Breast epithelium (tissue), 4 donors: ENCODE data around the gene ADGRV1. TPM values are rescaled to one million over a fixed set of nuclear protein-coding genes. Genes with fewer than 3 reads are reported as not detected.

Source experiments
- DNase-seq, 2 donors: peaks; one replicate each; pipeline ENCODE4 v3.0.0-alpha.2; 2019; ENCODE audit warnings: low spot score in 2 of 2
- H3K27ac ChIP-seq, 2 donors: fragments of 200-600 bp; sonication (generic) in 1 of 2; one replicate each; pipeline ENCODE4 v1.5.1; 2016 to 2019; ENCODE audit warnings: mild to moderate bottlenecking in 1 of 2
- H3K27me3 ChIP-seq, 2 donors: fragments of 200-600 bp; sonication (generic) in 1 of 2; one replicate each; pipeline versions ENCODE4 v1.5.1 to v1.6.0; 2017 to 2019; ENCODE audit warnings: control low read depth in 1 of 2, mild to moderate bottlenecking in 1 of 2
- H3K36me3 ChIP-seq: fragments of 200-600 bp; one replicate; pipeline ENCODE4 v1.5.1; 2019
- H3K4me1 ChIP-seq, 2 donors: fragments of 200-600 bp; sonication (generic); one replicate each; pipeline ENCODE4 v1.5.1; 2016 to 2019; ENCODE audit warnings: control low read depth in 1 of 2
- H3K4me3 ChIP-seq, 3 donors: fragments of 200-600 bp; sonication (generic); 1 replicate in 2 of 3; 2 replicates in 1 of 3; pipeline ENCODE4 v1.5.1; 2016 to 2019; ENCODE audit warnings: mild to moderate bottlenecking in 3 of 3, moderate library complexity in 2 of 3
- H3K9me3 ChIP-seq, 2 donors: fragments of 200-600 bp; sonication (generic) in 1 of 2; one replicate each; pipeline ENCODE4 v1.5.1; 2016 to 2019; ENCODE audit warnings: control low read depth in 1 of 2
- CTCF ChIP-seq, 3 donors: fragments of 450-650 bp; IDR thresholded peaks; one replicate each; pipeline ENCODE4 v1.5.1; 2016 to 2017; ENCODE audit warnings: antibody characterized with exemption in 3 of 3, mild to moderate bottlenecking in 3 of 3, moderate library complexity in 3 of 3
- POLR2A ChIP-seq: fragments of 450-650 bp; IDR thresholded peaks from one replicate; pipeline ENCODE4 v1.6.1; 2016; ENCODE audit warnings: antibody characterized with exemption, mild to moderate bottlenecking, moderate library complexity
- POLR2AphosphoS5 ChIP-seq, 3 donors: sonication (generic); formaldehyde crosslinking; IDR thresholded peaks; one replicate each; pipeline ENCODE4 v1.6.1; 2017; ENCODE audit warnings: antibody characterized with exemption in 3 of 3
- intact Hi-C: fragments of 100-400 bp; cut with DNase I; formaldehyde crosslinking; loops from one replicate; pipeline ENCODE4 v1.15.1; 2023; ENCODE audit warnings: low total_unique reads
- total RNA-seq, 3 donors: library from RNA; depleted of rRNA; stranded (reverse); fragments of >200 nt; gene quantifications; one replicate each; pipeline ENCODE4 v1.1.0, GENCODE V29; 2016

The ADGRV1 gene
- total RNA-seq, 3 donors from 2014 or later: 0.32 to 85.2 (median 55.3) TPM

DNA sequence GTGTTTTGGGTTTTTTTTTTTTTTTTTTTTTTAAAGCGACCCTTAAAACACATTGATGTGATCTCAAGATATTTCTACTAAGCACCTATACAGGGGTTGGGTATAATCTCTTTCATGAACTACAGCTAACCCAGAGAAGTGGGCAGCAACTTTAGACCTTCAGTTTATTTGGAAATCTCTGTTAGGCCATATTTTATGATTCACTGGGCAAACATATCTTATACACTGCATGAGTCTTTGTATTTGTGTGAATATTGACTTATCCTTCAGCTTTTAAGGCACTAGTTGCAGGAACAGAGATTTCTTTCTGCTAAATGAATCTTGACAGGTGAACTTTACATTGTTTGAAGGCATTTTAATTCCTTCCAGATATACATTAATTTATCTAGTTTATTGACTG, 630.2 kb downstream of the ADGRV1 start:
- no peak for DNase-seq
- intact Hi-C loops: no loop called here
- no peaks in the 10 kb centered on the region for H3K27me3 ChIP-seq
- H3K4me1 ChIP-seq: peaks cover 0 to 3% of the 10 kb centered on the region in 2 donors
- H3K27ac ChIP-seq: no peak overlapping the region
- TF ChIP-seq CTCF (IDR thresholded peaks at IDR 0.05) (no peak), POLR2A (no peak)
- H3K36me3 ChIP-seq: no peaks in the 10 kb centered on the region
- no peaks in the 10 kb centered on the region for H3K9me3 ChIP-seq
- no peak overlapping the region for H3K4me3 ChIP-seq

DNA sequence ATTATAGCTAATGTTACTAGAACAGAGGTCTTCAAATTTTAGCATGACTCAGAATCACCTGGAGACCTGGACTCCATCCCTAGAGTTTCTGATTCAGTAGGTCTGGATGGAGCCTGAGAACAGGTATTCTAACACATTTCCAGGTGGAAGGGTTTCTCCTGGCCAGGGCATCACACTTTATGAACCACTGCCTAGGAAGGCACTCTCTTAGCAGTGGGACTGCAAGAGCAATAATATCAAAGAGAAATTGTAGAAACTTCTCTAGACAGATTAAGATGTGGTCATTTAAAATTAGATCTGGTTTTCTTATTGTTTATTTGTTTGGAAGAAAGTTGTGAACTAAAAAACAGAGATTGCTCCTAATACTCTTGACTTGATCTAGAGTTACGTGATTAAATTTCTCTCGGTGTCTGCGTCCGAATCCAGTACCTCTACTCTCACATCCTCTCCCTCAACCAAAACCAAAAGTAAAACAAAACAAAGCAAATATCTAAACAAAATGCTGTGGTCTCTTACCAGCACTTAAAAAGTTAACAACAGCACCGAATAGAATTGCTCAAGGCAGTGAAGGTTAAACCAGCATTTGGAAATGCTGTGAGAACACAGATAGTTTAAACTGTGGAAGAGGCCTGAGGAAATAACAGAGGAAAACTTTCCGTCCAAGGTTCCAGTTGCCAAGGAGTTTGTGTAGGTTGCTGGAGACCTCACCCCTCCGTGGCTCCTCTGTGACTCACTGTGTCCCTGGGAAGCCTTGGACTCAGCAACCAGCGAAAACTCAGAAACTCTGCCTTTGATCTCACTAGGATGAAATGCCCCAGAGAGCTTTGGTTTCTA, 631.1 kb downstream of the ADGRV1 start:
- peak overlapping the region in 2 of 3 donors; percentile 22 to 48 for H3K4me3 ChIP-seq
- intact Hi-C loops: no loop called here
- no peaks in the 10 kb centered on the region for H3K27me3 ChIP-seq
- H3K36me3 ChIP-seq: no peaks in the 10 kb centered on the region
- H3K9me3 ChIP-seq: no peaks in the 10 kb centered on the region
- peaks cover 0 to 3% of the 10 kb centered on the region in 2 donors for H3K4me1 ChIP-seq
- peak overlapping the region; percentile 80 to 87 for H3K27ac ChIP-seq
- DNase-seq: peak in 1 of 2 donors; percentile 38
- TF ChIP-seq POLR2A: no peak
- TF ChIP-seq POLR2AphosphoS5 (IDR thresholded peaks at IDR 0.05): peak in 1 of 3 donors; percentile 30
- TF ChIP-seq CTCF (IDR thresholded peaks at IDR 0.05): no peak

- TF ChIP-seq POLR2AphosphoS5 (IDR thresholded peaks at IDR 0.05) (no peak), CTCF (IDR thresholded peaks at IDR 0.05) (no peak)
- Histone ChIP-seq H3K4me3 (peak overlapping the region in 2 of 3 donors; percentile 22 to 48), H3K9me3 (no peaks in the 10 kb centered on the region), H3K4me1 (peaks cover 0 to 3% of the 10 kb centered on the region in 2 donors), H3K27ac (peak overlapping the region; percentile 80 to 87), H3K36me3 (no peaks in the 10 kb centered on the region), H3K27me3 (no peaks in the 10 kb centered on the region)
- DNase-seq: no peak
- intact Hi-C loops: no loop called here
These were observed 631.7 kb downstream of the ADGRV1 start for GRCh38 chr5:91190314-91190690.

DNA sequence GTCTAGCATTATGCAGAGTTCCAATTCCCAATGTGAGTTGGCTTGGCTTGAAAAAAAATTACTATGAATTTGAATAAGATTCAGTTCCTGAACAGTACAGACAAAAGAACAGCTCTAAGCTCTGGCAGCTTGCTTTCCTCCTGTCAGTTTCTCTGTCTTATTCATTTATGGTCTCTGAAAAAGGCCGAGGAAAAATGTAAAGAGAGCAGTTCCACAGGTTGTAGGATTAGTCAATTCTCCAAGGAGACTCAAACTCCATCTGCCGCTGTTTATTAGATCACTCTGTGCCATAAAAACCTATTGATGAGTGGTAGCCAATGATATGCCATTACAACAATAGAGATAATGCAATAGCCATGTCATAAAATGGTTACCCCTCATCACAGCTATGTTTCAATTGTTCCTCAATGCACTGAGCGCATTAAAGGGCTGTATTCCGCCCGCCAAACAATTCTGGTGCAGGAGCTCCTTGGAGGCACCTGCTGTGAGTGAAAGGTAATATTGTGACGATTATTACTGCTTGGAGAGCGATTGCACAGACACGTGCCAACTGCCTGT, 636.3 kb downstream of the ADGRV1 start:
- intact Hi-C loops: no loop called here

More for the DNA sequence above, 636.3 kb downstream of the ADGRV1 start:
- Histone ChIP-seq H3K27me3 (no peaks in the 10 kb centered on the region), H3K4me1 (peaks cover 0 to 3% of the 10 kb centered on the region in 2 donors), H3K4me3 (no peak overlapping the region), H3K27ac (no peak overlapping the region), H3K36me3 (no peaks in the 10 kb centered on the region), H3K9me3 (no peaks in the 10 kb centered on the region)
- no peak for DNase-seq
- TF ChIP-seq POLR2AphosphoS5 (IDR thresholded peaks at IDR 0.05) (no peak), CTCF (IDR thresholded peaks at IDR 0.05) (no peak), POLR2A (no peak)
